Gastrocnemius medialis (tissue), 4 donors: ENCODE results near the gene OMA1. TPM values are rescaled to one million over a fixed set of nuclear protein-coding genes. Genes with fewer than 3 reads are reported as not detected.
A peak's percentile ranks its signal among the peaks of the same experiment; 100 is the strongest.

Source experiments
- ATAC-seq, 2 donors: fragments of 150-250 bp; one replicate each; pipeline ENCODE4 v1.9.1; 2016
- DNase-seq, 2 donors: peaks; one replicate each; pipeline ENCODE4 v3.0.0-alpha.2; 2019
- H3K27ac ChIP-seq, 4 donors: fragments of 200-600 bp; sonication (generic); 1 replicate in 1 of 4; 2 replicates in 3 of 4; pipeline ENCODE4 v1.5.1; 2016 to 2018; ENCODE audit warnings: mild to moderate bottlenecking in 2 of 4, moderate library complexity in 1 of 4
- H3K27me3 ChIP-seq, 3 donors: fragments of 200-600 bp; sonication (generic) in 2 of 3; 1 replicate in 1 of 3; 2 replicates in 2 of 3; pipeline versions ENCODE4 v1.5.1 to v1.6.0; 2016 to 2019; ENCODE audit warnings: mild to moderate bottlenecking in 1 of 3, moderate library complexity in 1 of 3
- H3K36me3 ChIP-seq, 2 donors: fragments of 200-600 bp; sonication (generic) in 1 of 2; one replicate each; pipeline ENCODE4 v1.5.1; 2017 to 2018
- H3K4me1 ChIP-seq, 2 donors: fragments of 200-600 bp; sonication (generic) in 1 of 2; one replicate each; pipeline ENCODE4 v1.5.1; 2016 to 2017; ENCODE audit warnings: mild to moderate bottlenecking in 2 of 2
- H3K4me3 ChIP-seq, 4 donors: fragments of 200-600 bp; sonication (generic) in 3 of 4; 1 replicate in 1 of 4; 2 replicates in 3 of 4; pipeline ENCODE4 v1.5.1; 2016 to 2019; ENCODE audit warnings: mild to moderate bottlenecking in 2 of 4
- H3K9me3 ChIP-seq, 3 donors: fragments of 200-600 bp; sonication (generic) in 2 of 3; 1 replicate in 1 of 3; 2 replicates in 2 of 3; pipeline ENCODE4 v1.5.1; 2016 to 2019
- CTCF ChIP-seq, 5 experiments: fragments of 450-650 bp in 3 of 5; fragments of 200-600 bp in 2 of 5; sonication (generic) in 2 of 5; IDR thresholded peaks in 4 of 5; conservative IDR thresholded peaks in 1 of 5; 1 replicate in 4 of 5; 2 replicates in 1 of 5; pipeline ENCODE4 v1.5.1; 2016 to 2019; ENCODE audit warnings: antibody characterized with exemption in 5 of 5, mild to moderate bottlenecking in 3 of 5, moderate library complexity in 3 of 5
- POLR2A ChIP-seq, 2 donors: fragments of 450-650 bp; IDR thresholded peaks; one replicate each; pipeline ENCODE4 v1.6.1; 2017; ENCODE audit warnings: antibody characterized with exemption in 2 of 2, mild to moderate bottlenecking in 2 of 2, moderate library complexity in 2 of 2
- in situ Hi-C, 4 donors: fragments of 200-750 bp; cut with MboI; loops; one replicate each; pipeline versions ENCODE4 v1.15.0 to v1.8.0; 2017; ENCODE audit warnings: low sequenced_read_pairs in 4 of 4
- intact Hi-C: fragments of 100-400 bp; cut with DNase I; formaldehyde crosslinking; loops from one replicate; pipeline ENCODE4 v1.15.1; 2023; ENCODE audit warnings: low total_unique reads
- total RNA-seq, 4 donors: library from RNA; depleted of rRNA; stranded (reverse); fragments of >200 nt; gene quantifications; one replicate each; pipeline versions ENCODE4 v1.1.0 to v1.2.3, GENCODE V29; 2016

OMA1 gene
- total RNA-seq, 4 donors from 2014 or later: 11.7 to 23.7 (median 19.3) TPM

DNA sequence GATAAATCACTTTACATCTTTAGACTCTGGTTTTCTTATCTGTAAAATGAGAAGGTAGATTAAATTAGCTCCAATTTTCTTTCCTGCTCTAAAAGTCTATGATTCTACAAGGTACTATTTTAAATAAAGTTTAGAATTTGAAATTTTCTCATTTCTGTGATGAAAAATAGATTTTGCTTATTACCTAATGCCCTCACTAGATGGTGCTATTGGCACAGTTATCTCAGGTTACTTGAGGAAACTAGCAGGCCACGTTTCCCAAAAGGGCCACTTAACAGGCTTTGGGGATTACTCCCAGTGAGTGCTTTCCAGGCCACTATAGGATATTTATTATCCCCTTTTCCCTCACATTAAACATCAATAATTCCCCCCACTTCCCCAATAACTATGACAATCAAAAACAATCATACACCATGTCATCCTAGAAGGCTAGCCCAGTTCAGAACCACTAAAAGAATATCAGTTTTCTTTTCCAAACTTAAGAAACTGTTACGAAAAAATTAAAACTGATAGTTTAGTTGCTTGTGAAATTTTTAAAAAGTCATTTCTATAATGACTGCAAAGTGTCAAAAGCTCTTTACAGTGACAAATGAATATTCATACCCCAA lies 30.6 kb downstream of the OMA1 start:
- Histone ChIP-seq H3K36me3 (peaks cover 0 to 21% of the 10 kb centered on the region in 2 donors), H3K4me1 (no peaks in the 10 kb centered on the region), H3K4me3 (no peak overlapping the region), H3K27ac (peak overlapping the region in 1 of 4 donors; percentile 38), H3K27me3 (no peaks in the 10 kb centered on the region), H3K9me3 (peaks cover 0 to 6% (median 0%) of the 10 kb centered on the region in 3 donors)
- ATAC-seq: peak; percentile 63 to 89
- in situ Hi-C loops: loop anchor here in 2 of 4 donors (10.0 to 25.0 kb wide), 2 partner anchors 139 to 1246 kb away; no protein-coding TSS in a partner anchor
- intact Hi-C loops: loop anchor here (1.0 to 10.0 kb wide), 4 partner anchors 30 to 1429 kb away; partner anchors contain the start of gene OMA1
- TF ChIP-seq POLR2A (IDR thresholded peaks at IDR 0.05) (no peak), CTCF (IDR thresholded peaks at IDR 0.05 in 4 of 5, conservative IDR thresholded peaks at IDR 0.05 in 1 of 5) (peak; percentile 59 to 81 (median 70))
- peak; percentile 19 to 23 for DNase-seq

- TF ChIP-seq POLR2A (IDR thresholded peaks at IDR 0.05): no peak
- H3K9me3 ChIP-seq: peaks cover 0 to 6% (median 0%) of the 10 kb centered on the region in 3 donors
- no peak overlapping the region for H3K4me3 ChIP-seq
- ATAC-seq: no peak
- peaks cover 0 to 20% of the 10 kb centered on the region in 2 donors for H3K36me3 ChIP-seq
- intact Hi-C loops: loop anchor here (10.0 kb wide), 2 partner anchors 1251 to 1431 kb away; no protein-coding TSS in a partner anchor
- in situ Hi-C loops: loop anchor here (5.0 to 25.0 kb wide), 5 partner anchors 33 to 1248 kb away; partner anchors contain the start of gene OMA1 (in 2 of the 4)
- H3K27me3 ChIP-seq: no peaks in the 10 kb centered on the region
- H3K4me1 ChIP-seq: no peaks in the 10 kb centered on the region
- H3K27ac ChIP-seq: no peak overlapping the region
- no peak for DNase-seq
Measured at GRCh38 chr1:58513956-58514355, 32.6 kb downstream of the OMA1 start.

- no peak for ATAC-seq
- no peak for DNase-seq
- Histone ChIP-seq H3K4me1 (no peaks in the 10 kb centered on the region), H3K9me3 (peaks cover 0 to 6% (median 0%) of the 10 kb centered on the region in 3 donors), H3K27ac (no peak overlapping the region), H3K27me3 (no peaks in the 10 kb centered on the region), H3K36me3 (peaks cover 0 to 28% of the 10 kb centered on the region in 2 donors), H3K4me3 (no peak overlapping the region)
- in situ Hi-C loops (loop anchor here in 2 of 4 donors (25.0 kb wide), 1 partner anchor 1254 kb away; no protein-coding TSS in a partner anchor), intact Hi-C loops (no loop called here)
- TF ChIP-seq POLR2A (IDR thresholded peaks at IDR 0.05): no peak
- TF ChIP-seq CTCF (IDR thresholded peaks at IDR 0.05 in 4 of 5, conservative IDR thresholded peaks at IDR 0.05 in 1 of 5): no peak
Measured at GRCh38 chr1:58508629-58509028, 37.9 kb downstream of the OMA1 start.

DNA sequence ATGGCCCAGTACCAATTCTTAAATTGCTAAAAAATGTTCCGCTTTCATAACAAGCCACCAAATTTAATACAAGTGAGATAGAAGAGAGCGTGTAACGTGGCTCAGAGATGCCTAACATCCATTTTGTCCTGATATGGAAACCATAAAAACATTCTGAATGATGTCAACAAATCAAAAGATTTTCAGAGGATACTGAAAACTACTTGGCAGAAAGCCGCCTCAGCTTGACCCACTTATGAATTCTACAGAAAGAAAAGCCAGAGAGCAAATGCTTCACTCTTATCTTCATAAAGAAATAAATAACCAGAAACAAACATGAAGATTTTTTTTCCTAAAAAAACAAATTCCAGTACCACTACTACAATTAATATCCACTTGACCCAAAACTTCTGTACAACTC lies 41.2 kb downstream of the OMA1 start:
- H3K27ac ChIP-seq: no peak overlapping the region
- no peaks in the 10 kb centered on the region for H3K9me3 ChIP-seq
- TF ChIP-seq CTCF (IDR thresholded peaks at IDR 0.05 in 4 of 5, conservative IDR thresholded peaks at IDR 0.05 in 1 of 5): no peak
- TF ChIP-seq POLR2A (IDR thresholded peaks at IDR 0.05): no peak
- peaks cover 0 to 16% of the 10 kb centered on the region in 2 donors for H3K36me3 ChIP-seq
- intact Hi-C loops (no loop called here), in situ Hi-C loops (loop anchor here in 2 of 4 donors (25.0 kb wide), 1 partner anchor 1257 kb away; no protein-coding TSS in a partner anchor)
- no peaks in the 10 kb centered on the region for H3K4me1 ChIP-seq
- DNase-seq: no peak
- H3K27me3 ChIP-seq: no peaks in the 10 kb centered on the region
- ATAC-seq: no peak
- no peak overlapping the region for H3K4me3 ChIP-seq

GRCh38 chr1:58502519-58502918 lies 44.0 kb downstream of the OMA1 start:
- Histone ChIP-seq H3K27ac (no peak overlapping the region), H3K4me1 (no peaks in the 10 kb centered on the region), H3K27me3 (no peaks in the 10 kb centered on the region), H3K9me3 (no peaks in the 10 kb centered on the region), H3K36me3 (peaks cover 0 to 15% of the 10 kb centered on the region in 2 donors), H3K4me3 (no peak overlapping the region)
- in situ Hi-C loops: loop anchor here in 2 of 4 donors (25.0 kb wide), 1 partner anchor 1260 kb away; no protein-coding TSS in a partner anchor
- no peak for ATAC-seq
- TF ChIP-seq POLR2A (IDR thresholded peaks at IDR 0.05): no peak
- TF ChIP-seq CTCF (IDR thresholded peaks at IDR 0.05 in 4 of 5, conservative IDR thresholded peaks at IDR 0.05 in 1 of 5): no peak
- intact Hi-C loops: no loop called here
- no peak for DNase-seq
